Measurements from ENCODE around the gene STXBP5L.

The STXBP5L gene

GRCh38 chr3:120928991-120929390, 21.0 kb downstream of the STXBP5L start:
- DNase-seq (ENCODE audit: low read depth): no peak
- TF ChIP-seq CTCF (IDR thresholded peaks at IDR 0.05; ENCODE audit: insufficient read depth, low read depth, low read length, missing control alignments): no peak
- no peak overlapping the region for H3K4me3 ChIP-seq (ENCODE audit: low read length)

- no peak overlapping the region for H3K4me3 ChIP-seq (ENCODE audit: low read length)
- no peak for TF ChIP-seq CTCF (IDR thresholded peaks at IDR 0.05; ENCODE audit: insufficient read depth, low read depth, low read length, missing control alignments)
- no peak for DNase-seq (ENCODE audit: low read depth)
Observed at GRCh38 chr3:120931593-120931992, 23.6 kb downstream of the STXBP5L start.

- no peak for DNase-seq (ENCODE audit: low read depth)
- H3K4me3 ChIP-seq (ENCODE audit: low read length): no peak overlapping the region
- no peak for TF ChIP-seq CTCF (IDR thresholded peaks at IDR 0.05; ENCODE audit: insufficient read depth, low read depth, low read length, missing control alignments)
Observed at GRCh38 chr3:120956143-120956542, 48.1 kb downstream of the STXBP5L start.

- TF ChIP-seq CTCF (IDR thresholded peaks at IDR 0.05; ENCODE audit: insufficient read depth, low read depth, low read length, missing control alignments): no peak
- no peak for DNase-seq (ENCODE audit: low read depth)
- no peak overlapping the region for H3K4me3 ChIP-seq (ENCODE audit: low read length)
Observed at GRCh38 chr3:120982608-120983320, 74.8 kb downstream of the STXBP5L start.

GRCh38 chr3:120983321-120983665, 75.3 kb downstream of the STXBP5L start:
- H3K4me3 ChIP-seq (ENCODE audit: low read length): no peak overlapping the region
- TF ChIP-seq CTCF (IDR thresholded peaks at IDR 0.05; ENCODE audit: insufficient read depth, low read depth, low read length, missing control alignments): no peak
- DNase-seq (ENCODE audit: low read depth): no peak

- peak; percentile 16 for DNase-seq (ENCODE audit: low read depth)
- no peak for TF ChIP-seq CTCF (IDR thresholded peaks at IDR 0.05; ENCODE audit: insufficient read depth, low read depth, low read length, missing control alignments)
- no peak overlapping the region for H3K4me3 ChIP-seq (ENCODE audit: low read length)
Observed at GRCh38 chr3:120983841-120984240, 75.8 kb downstream of the STXBP5L start.

- no peak for TF ChIP-seq CTCF (IDR thresholded peaks at IDR 0.05; ENCODE audit: insufficient read depth, low read depth, low read length, missing control alignments)
- DNase-seq (ENCODE audit: low read depth): no peak
- no peak overlapping the region for H3K4me3 ChIP-seq (ENCODE audit: low read length)
Observed at GRCh38 chr3:120985242-120985641, 77.2 kb downstream of the STXBP5L start.

Data from epithelial cell of esophagus (primary cell).